Activated naive CD4-positive, alpha-beta T cell treated with anti-CD3 and anti-CD28 coated beads, Interleukin-2, amount 50 U/mL, for 72 hours (primary cell): ENCODE data around the gene MC2R. TPM values are rescaled to one million over a fixed set of nuclear protein-coding genes. Genes with fewer than 3 reads are reported as not detected.

ENCODE experiments used
- ATAC-seq, 2 donors: fragments of 150-1000 bp; cut with Tn5 transposase; 2 replicates each; pipeline ENCODE4 v1.10.0; 2021; ENCODE audit warnings: mild to moderate bottlenecking in 2 of 2, moderate library complexity in 2 of 2
- DNase-seq, 2 donors: peaks; one replicate each; pipeline ENCODE4 v3.0.0; 2021 to 2022; ENCODE audit warnings: low spot score in 2 of 2
- H3K27ac Mint-ChIP-seq, 2 donors: one replicate each; pipeline ENCODE4 v1.8.0; 2022; ENCODE audit warnings: mild to moderate bottlenecking in 2 of 2, mixed read lengths in 2 of 2
- H3K36me3 Mint-ChIP-seq, 2 donors: one replicate each; pipeline ENCODE4 v1.8.0; 2022; ENCODE audit warnings: mixed read lengths in 2 of 2
- H3K9me3 Mint-ChIP-seq, 2 donors: one replicate each; pipeline ENCODE4 v1.8.0; 2022; ENCODE audit warnings: mixed read lengths in 2 of 2
- total RNA-seq, 2 donors: library from RNA; stranded (reverse); gene quantifications; one replicate each; pipeline ENCODE4 v1.2.3, GENCODE V29; 2022

MC2R gene
- not detected for total RNA-seq

DNA sequence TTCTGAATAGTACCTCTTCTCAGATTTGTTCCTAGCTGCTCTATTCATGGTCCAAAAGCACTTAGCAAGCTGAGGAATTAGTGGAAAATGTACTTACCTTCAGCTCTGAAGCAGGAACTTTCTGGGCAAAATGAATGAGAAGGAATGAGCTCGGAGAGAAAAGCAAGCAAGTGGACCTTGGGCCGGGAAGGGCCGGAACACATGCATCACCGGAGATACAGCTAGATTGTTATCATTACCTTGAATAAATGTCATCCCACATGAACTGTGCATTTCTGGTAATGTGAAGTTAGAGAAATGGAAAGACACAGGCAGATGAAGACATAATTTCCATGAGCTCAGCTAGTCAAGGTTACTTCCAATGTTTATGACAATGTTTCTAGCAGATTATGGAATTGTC is at the start of gene MC2R:
Gene MC2R (minus strand): TSS at position 146 of the 400 bp plus-strand sequence. CDS start 30,018 bp downstream, outside the sequence.
- Mint-ChIP-seq H3K36me3 (no peaks in the 10 kb centered on the region), H3K9me3 (no peaks in the 10 kb centered on the region), H3K27ac (no peak within 1 kb of the TSS)
- no peak for DNase-seq
- ATAC-seq, result no peak

DNA sequence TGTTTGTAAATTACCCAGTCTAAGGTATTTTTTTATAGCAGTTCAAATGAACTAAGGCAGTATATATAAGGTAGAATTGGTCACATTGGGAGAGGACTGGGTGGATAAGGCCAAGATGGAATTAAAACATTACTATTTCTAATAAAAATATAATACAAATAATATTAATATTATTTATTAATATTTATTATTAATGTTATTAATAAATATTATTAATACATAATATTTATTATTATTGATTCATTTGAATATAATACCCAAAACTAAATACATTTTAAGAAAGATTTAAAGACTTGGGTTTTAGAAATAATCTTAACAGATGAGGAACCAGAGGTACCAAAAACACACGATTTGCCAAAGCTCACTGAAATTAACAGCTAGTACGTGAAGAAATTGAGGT is 30.5 kb upstream of the MC2R start:
- peaks cover 9 to 19% of the 10 kb centered on the region in 2 donors for H3K9me3 Mint-ChIP-seq
- peaks cover 0 to 7% of the 10 kb centered on the region in 2 donors for H3K36me3 Mint-ChIP-seq
- ATAC-seq (no peak), DNase-seq (no peak)
- no peak overlapping the region for H3K27ac Mint-ChIP-seq

- no peak for DNase-seq
- Mint-ChIP-seq H3K9me3 (peaks cover 9 to 19% of the 10 kb centered on the region in 2 donors), H3K27ac (no peak overlapping the region), H3K36me3 (peaks cover 0 to 7% of the 10 kb centered on the region in 2 donors)
- ATAC-seq, result no peak
These were observed 28.0 kb upstream of the MC2R start for GRCh38 chr18:13943338-13943737.

DNA sequence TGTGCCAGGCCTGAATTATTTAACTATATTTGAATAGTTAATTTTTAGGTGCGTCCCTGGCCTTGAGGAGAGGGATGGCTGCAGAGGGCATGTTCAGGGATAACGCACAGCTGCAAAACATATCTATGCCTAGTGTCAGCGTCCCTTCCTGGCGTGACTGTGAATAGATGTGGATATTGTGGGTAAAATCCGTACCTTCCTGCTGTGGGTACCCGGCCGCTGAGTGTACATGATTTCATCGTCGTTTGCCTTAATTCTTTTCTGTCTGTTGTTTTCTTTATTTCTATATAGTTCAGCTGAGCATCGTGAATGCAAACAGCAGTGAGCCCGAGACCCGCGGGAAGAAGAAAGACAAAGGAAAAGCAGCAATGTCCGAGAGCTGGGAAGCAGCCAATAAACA is 25.0 kb upstream of the MC2R start:
- H3K36me3 Mint-ChIP-seq, result no peaks in the 10 kb centered on the region
- no peak for DNase-seq
- peaks cover 0 to 5% of the 10 kb centered on the region in 2 donors for H3K9me3 Mint-ChIP-seq
- no peak overlapping the region for H3K27ac Mint-ChIP-seq
- no peak for ATAC-seq

GRCh38 chr18:13934676-13935075 is 19.3 kb upstream of the MC2R start:
- Mint-ChIP-seq H3K36me3 (no peaks in the 10 kb centered on the region), H3K9me3 (peaks cover 0 to 1% of the 10 kb centered on the region in 2 donors), H3K27ac (no peak overlapping the region)
- no peak for DNase-seq
- ATAC-seq, result no peak

DNA sequence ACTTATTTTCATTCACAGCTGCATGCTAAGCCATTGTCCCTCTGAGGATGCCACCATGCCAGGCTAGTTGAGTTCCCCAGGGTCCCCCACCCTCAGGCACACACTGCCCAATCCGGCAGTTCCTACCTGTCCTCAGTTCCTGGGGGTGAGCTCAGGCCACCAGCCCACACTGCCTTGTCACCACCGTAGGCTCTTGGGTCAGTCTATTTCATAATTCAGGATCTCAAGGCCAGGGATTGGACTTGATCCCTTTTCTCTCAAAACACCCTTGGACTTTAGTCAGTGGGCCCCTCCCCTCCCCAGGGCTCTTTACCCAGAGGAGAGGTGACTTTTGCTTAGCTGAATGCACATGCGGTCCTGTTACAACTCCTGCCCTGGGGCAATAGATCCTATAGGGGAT is 18.7 kb upstream of the MC2R start:
- H3K36me3 Mint-ChIP-seq, result no peaks in the 10 kb centered on the region
- DNase-seq (no peak), ATAC-seq (no peak)
- H3K27ac Mint-ChIP-seq, result no peak overlapping the region
- peaks cover 0 to 7% of the 10 kb centered on the region in 2 donors for H3K9me3 Mint-ChIP-seq

DNA sequence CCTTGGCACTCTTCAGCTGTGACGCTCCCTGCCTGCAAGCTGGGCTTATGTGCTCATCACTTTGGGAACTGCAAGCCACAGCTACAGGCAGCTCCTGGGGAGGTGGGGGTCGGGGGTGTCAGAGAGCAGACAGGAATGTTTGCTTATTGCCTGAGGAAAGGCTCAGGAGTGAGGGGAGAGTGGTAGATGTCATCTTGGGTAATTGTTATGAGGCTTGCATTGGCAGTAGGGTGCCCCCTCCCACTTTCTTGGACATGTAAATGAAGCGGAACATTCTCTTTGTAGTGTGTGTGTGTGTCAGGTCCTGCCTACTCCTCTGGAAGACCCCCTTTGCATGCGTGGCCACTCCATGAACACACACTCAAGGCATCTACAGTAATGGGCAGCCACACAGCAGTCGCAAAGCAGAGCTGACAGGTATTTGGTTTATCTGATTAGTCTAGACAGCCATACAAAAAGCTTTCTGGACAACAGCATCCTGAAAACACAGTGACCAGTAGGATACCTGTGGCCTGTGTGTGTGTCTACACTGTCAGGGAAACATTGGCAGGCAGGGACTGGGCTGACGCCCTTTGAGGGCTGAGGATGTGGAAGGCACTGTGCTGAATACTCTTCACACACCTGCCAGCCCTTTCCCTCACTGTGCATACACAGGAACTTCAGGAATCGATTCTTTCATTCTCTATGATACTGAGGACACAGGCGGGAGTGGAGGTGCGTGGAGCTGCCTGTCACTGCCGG is 17.1 kb upstream of the MC2R start:
- Mint-ChIP-seq H3K36me3 (no peaks in the 10 kb centered on the region), H3K27ac (no peak overlapping the region), H3K9me3 (peaks cover 8 to 16% of the 10 kb centered on the region in 2 donors)
- no peak for ATAC-seq
- no peak for DNase-seq

GRCh38 chr18:13930964-13931363 is 15.6 kb upstream of the MC2R start:
- H3K36me3 Mint-ChIP-seq, result no peaks in the 10 kb centered on the region
- H3K27ac Mint-ChIP-seq, result no peak overlapping the region
- DNase-seq (no peak), ATAC-seq (no peak)
- H3K9me3 Mint-ChIP-seq, result peaks cover 12 to 16% of the 10 kb centered on the region in 2 donors

- peaks cover 4 to 6% of the 10 kb centered on the region in 2 donors for H3K9me3 Mint-ChIP-seq
- no peaks in the 10 kb centered on the region for H3K36me3 Mint-ChIP-seq
These were observed 7.9 kb upstream of the MC2R start for GRCh38 chr18:13923221-13923620.

DNA sequence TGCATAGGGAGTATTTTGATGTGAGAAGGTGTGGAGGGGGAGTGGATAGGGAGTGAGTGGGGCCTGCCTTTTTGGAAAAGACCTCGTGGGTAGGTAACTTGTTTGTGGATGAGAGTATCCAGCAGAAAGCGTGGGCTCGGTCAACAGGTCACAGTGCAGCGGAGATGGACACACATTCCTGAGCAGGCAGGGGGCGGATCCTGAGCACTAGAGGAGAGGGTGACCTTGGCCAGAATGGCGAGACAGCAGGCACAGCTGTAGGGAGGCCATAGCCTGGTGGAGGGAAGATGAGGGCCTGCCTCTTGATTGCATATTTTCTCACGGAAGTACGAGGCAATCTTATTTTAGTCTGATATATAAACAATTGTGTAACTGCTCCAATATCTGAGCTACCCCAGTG is 3.6 kb upstream of the MC2R start:
- no peak for ATAC-seq
- no peaks in the 10 kb centered on the region for H3K36me3 Mint-ChIP-seq
- no peaks in the 10 kb centered on the region for H3K9me3 Mint-ChIP-seq
- no peak for DNase-seq
- H3K27ac Mint-ChIP-seq, result no peak overlapping the region

More at GRCh38 chr18:13923221-13923620, 7.9 kb upstream of the MC2R start:
- H3K27ac Mint-ChIP-seq, result no peak overlapping the region
- no peak for ATAC-seq
- DNase-seq, result no peak

GRCh38 chr18:13917401-13917800 is 2.1 kb upstream of the MC2R start:
- H3K36me3 Mint-ChIP-seq, result no peaks in the 10 kb centered on the region
- H3K9me3 Mint-ChIP-seq, result no peaks in the 10 kb centered on the region
- H3K27ac Mint-ChIP-seq, result no peak overlapping the region
- DNase-seq (no peak), ATAC-seq (no peak)

- no peak for ATAC-seq
These were observed 1.2 kb upstream of the MC2R start for GRCh38 chr18:13916559-13916958.

GRCh38 chr18:13915995-13916431 is 677 bp upstream of the MC2R start:
- Mint-ChIP-seq H3K27ac (no peak overlapping the region), H3K9me3 (no peaks in the 10 kb centered on the region), H3K36me3 (no peaks in the 10 kb centered on the region)
- no peak for ATAC-seq
- no peak for DNase-seq

More at GRCh38 chr18:13916559-13916958, 1.2 kb upstream of the MC2R start:
- Mint-ChIP-seq H3K27ac (no peak overlapping the region), H3K9me3 (no peaks in the 10 kb centered on the region), H3K36me3 (no peaks in the 10 kb centered on the region)
- DNase-seq, result no peak

DNA sequence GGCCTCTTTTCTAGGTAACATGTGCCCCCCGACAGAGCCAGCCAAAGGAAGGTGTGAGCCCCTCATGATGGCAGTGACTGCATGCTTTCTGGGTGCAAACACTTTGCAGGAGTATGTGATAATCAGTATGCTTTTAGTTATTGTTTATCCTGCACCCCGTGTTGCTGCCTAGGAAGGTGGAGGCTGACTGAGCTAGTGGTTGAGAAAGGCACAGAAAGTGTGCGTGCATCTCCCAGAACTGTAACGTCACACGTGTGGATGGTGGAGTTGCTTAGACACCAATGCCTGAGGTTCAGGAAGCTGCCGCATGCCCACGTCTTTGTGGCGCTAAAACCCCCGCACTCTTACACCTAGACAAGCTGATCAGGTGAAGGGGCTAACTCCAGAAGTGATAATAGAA is 580 bp downstream of the MC2R start:
- Mint-ChIP-seq H3K36me3 (no peaks in the 10 kb centered on the region), H3K9me3 (no peaks in the 10 kb centered on the region), H3K27ac (no peak overlapping the region)
- no peak for DNase-seq
- ATAC-seq, result no peak

DNA sequence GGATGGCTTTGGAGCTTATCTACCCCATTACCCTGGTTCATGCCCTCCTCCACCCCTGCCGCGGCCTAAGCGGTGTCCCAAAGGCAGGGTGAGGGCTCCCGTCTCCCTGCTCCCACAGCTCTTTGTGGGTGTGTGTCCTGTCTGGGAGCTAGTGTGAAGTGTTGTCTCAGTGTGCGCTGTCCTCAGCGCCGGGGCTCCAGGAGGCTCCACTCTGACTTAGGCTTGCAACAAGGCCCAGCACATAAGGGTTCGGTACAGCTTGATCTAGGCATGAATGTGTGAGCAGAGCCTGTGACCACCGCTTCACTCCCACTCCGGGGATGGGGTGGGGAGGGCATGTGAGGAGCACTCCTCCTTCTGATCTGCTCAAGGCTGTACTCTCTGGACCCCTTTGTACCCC is 1.2 kb downstream of the MC2R start:
- ATAC-seq (no peak), DNase-seq (no peak)
- H3K36me3 Mint-ChIP-seq, result no peaks in the 10 kb centered on the region
- H3K9me3 Mint-ChIP-seq, result no peaks in the 10 kb centered on the region
- no peak overlapping the region for H3K27ac Mint-ChIP-seq

DNA sequence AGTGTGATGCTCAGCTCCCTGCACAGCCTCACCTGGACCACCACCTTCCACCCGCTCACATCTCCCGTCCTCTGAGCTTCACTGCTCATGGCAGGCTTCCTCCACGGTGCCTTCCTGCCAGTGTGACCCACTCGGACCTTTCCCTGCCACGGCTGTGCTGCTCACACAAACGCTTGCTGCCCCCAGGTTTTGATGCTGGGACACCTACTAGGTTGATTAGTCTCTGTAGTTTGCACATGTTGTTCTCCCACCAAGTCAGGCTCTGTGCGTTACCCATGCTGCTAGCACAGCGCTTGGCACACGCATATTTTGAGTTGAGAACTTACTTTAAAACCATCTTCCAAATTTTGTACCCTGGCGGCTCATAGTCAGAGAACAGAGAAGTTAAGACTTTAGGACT is 2.1 kb downstream of the MC2R start:
- no peak for ATAC-seq
- no peak for DNase-seq
- H3K9me3 Mint-ChIP-seq, result no peaks in the 10 kb centered on the region
- no peak overlapping the region for H3K27ac Mint-ChIP-seq
- no peaks in the 10 kb centered on the region for H3K36me3 Mint-ChIP-seq

- DNase-seq, result no peak
- ATAC-seq, result no peak
- Mint-ChIP-seq H3K27ac (no peak overlapping the region), H3K36me3 (no peaks in the 10 kb centered on the region), H3K9me3 (no peaks in the 10 kb centered on the region)
These were observed 2.7 kb downstream of the MC2R start for GRCh38 chr18:13912601-13913000.

- DNase-seq, result no peak
- H3K9me3 Mint-ChIP-seq, result no peaks in the 10 kb centered on the region
- H3K36me3 Mint-ChIP-seq, result no peaks in the 10 kb centered on the region
- no peak for ATAC-seq
- H3K27ac Mint-ChIP-seq, result no peak overlapping the region
These were observed 4.3 kb downstream of the MC2R start for GRCh38 chr18:13910986-13911385.
